ENCODE results near the gene PANK1.

- TF ChIP-seq CTCF (conservative IDR thresholded peaks at IDR 0.05) (no peak), EZH2 (IDR thresholded peaks at IDR 0.05; ENCODE audit: low read depth) (no peak)
These were observed 7.9 kb downstream of the PANK1 start for GRCh38 chr10:89637113-89637512.

Data from PC-9 (cell line).